ENCODE measurements around the gene SRPRA. TPM values are rescaled to one million over a fixed set of nuclear protein-coding genes. Genes with fewer than 3 reads are reported as not detected.
A peak's percentile ranks its signal among the peaks of the same experiment; 100 is the strongest.
"Not testable (repeated sequence)": the region's sequence is repeated elsewhere in the genome, so short reads cannot be mapped to it uniquely, and the experiment has no call there.

SRPRA gene
- total RNA-seq (2014; rRNA removed; shearing (Covaris generic); ENCODE audit: low replicate concordance) = 51.0 and 57.5 TPM in 2 replicates

GRCh38 chr11:126268708-126269579, at the start of gene SRPRA, which contains the start of gene FOXRED1:
TSS of gene SRPRA (minus strand) at chr11:126268895. CDS start at chr11:126268804, 91 bp downstream.
TSS of gene FOXRED1 (plus strand) at chr11:126269154. CDS start at chr11:126269207, 53 bp downstream.
- in situ Hi-C loops (cut with HindIII; ENCODE audit: low pct_unique_long_range_greater_than_20kb, low sequenced_read_pairs) = no loop called here
- peak; percentile 90 for DNase-seq (ENCODE audit: low read depth)

- peak; percentile 71 for DNase-seq (ENCODE audit: low read depth)
- in situ Hi-C loops (cut with HindIII; ENCODE audit: low pct_unique_long_range_greater_than_20kb, low sequenced_read_pairs) = no loop called here
These were observed 49.3 kb upstream of the SRPRA start for GRCh38 chr11:126317756-126318573.

- in situ Hi-C loops (cut with HindIII; ENCODE audit: low pct_unique_long_range_greater_than_20kb, low sequenced_read_pairs) = no loop called here
- DNase-seq (ENCODE audit: low read depth) = no peak
These were observed 48.7 kb upstream of the SRPRA start for GRCh38 chr11:126317432-126317755.

GRCh38 chr11:126313826-126314225, 45.1 kb upstream of the SRPRA start:
- in situ Hi-C loops (cut with HindIII; ENCODE audit: low pct_unique_long_range_greater_than_20kb, low sequenced_read_pairs) = no loop called here
- no peak for DNase-seq (ENCODE audit: low read depth)

- DNase-seq (ENCODE audit: low read depth) = no peak
- in situ Hi-C loops (cut with HindIII; ENCODE audit: low pct_unique_long_range_greater_than_20kb, low sequenced_read_pairs) = no loop called here
These were observed 44.3 kb upstream of the SRPRA start for GRCh38 chr11:126312961-126313360.

GRCh38 chr11:126311401-126312291, 43.0 kb upstream of the SRPRA start:
- no peak for DNase-seq (ENCODE audit: low read depth)
- in situ Hi-C loops (cut with HindIII; ENCODE audit: low pct_unique_long_range_greater_than_20kb, low sequenced_read_pairs) = no loop called here

GRCh38 chr11:126310992-126311310, 42.3 kb upstream of the SRPRA start:
- no peak for DNase-seq (ENCODE audit: low read depth)
- in situ Hi-C loops (cut with HindIII; ENCODE audit: low pct_unique_long_range_greater_than_20kb, low sequenced_read_pairs) = no loop called here

GRCh38 chr11:126310200-126310991, 41.7 kb upstream of the SRPRA start:
- peak; percentile 49 for DNase-seq (ENCODE audit: low read depth)
- in situ Hi-C loops (cut with HindIII; ENCODE audit: low pct_unique_long_range_greater_than_20kb, low sequenced_read_pairs) = no loop called here

- DNase-seq (ENCODE audit: low read depth); in situ Hi-C loops (cut with HindIII; ENCODE audit: low pct_unique_long_range_greater_than_20kb, low sequenced_read_pairs): not testable (repeated sequence)
These were observed 40.1 kb upstream of the SRPRA start for GRCh38 chr11:126308771-126309170.

- in situ Hi-C loops (cut with HindIII; ENCODE audit: low pct_unique_long_range_greater_than_20kb, low sequenced_read_pairs) = no loop called here
- DNase-seq (ENCODE audit: low read depth) = no peak
These were observed 39.6 kb upstream of the SRPRA start for GRCh38 chr11:126308271-126308671.

- DNase-seq (ENCODE audit: low read depth) = no peak
- in situ Hi-C loops (cut with HindIII; ENCODE audit: low pct_unique_long_range_greater_than_20kb, low sequenced_read_pairs) = no loop called here
These were observed 39.0 kb upstream of the SRPRA start for GRCh38 chr11:126307706-126308105.

GRCh38 chr11:126305699-126306098, 37.0 kb upstream of the SRPRA start:
- DNase-seq (ENCODE audit: low read depth) = no peak
- in situ Hi-C loops (cut with HindIII; ENCODE audit: low pct_unique_long_range_greater_than_20kb, low sequenced_read_pairs) = no loop called here

GRCh38 chr11:126304457-126305075, 35.9 kb upstream of the SRPRA start:
- in situ Hi-C loops (cut with HindIII; ENCODE audit: low pct_unique_long_range_greater_than_20kb, low sequenced_read_pairs) = no loop called here
- DNase-seq (ENCODE audit: low read depth) = no peak

- in situ Hi-C loops (cut with HindIII; ENCODE audit: low pct_unique_long_range_greater_than_20kb, low sequenced_read_pairs) = no loop called here
- DNase-seq (ENCODE audit: low read depth) = peak; percentile 78
These were observed 35.1 kb upstream of the SRPRA start, which contains the start of gene DCPS for GRCh38 chr11:126303623-126304456. TSS of gene DCPS (plus strand) at chr11:126304060. CDS start at chr11:126304081, 21 bp downstream.

GRCh38 chr11:126297004-126297403, 28.3 kb upstream of the SRPRA start:
- in situ Hi-C loops (cut with HindIII; ENCODE audit: low pct_unique_long_range_greater_than_20kb, low sequenced_read_pairs) = no loop called here

GRCh38 chr11:126293726-126294125, 25.0 kb upstream of the SRPRA start:
- in situ Hi-C loops (cut with HindIII; ENCODE audit: low pct_unique_long_range_greater_than_20kb, low sequenced_read_pairs) = no loop called here
- no peak for DNase-seq (ENCODE audit: low read depth)

More at GRCh38 chr11:126297004-126297403, 28.3 kb upstream of the SRPRA start:
- no peak for DNase-seq (ENCODE audit: low read depth)
